NCI-H2227 treated with DMSO at 0.1 percent for 48 hours (cell line): Measurements from ENCODE around the gene SYDE1.

Source experiments
- DNase-seq: peaks from one replicate; lab custom pipeline; 2025; lab: John Stamatoyannopoulos, UW

SYDE1 gene

GRCh38 chr19:15125232-15126067 lies 18.2 kb downstream of the SYDE1 start:
- peak; percentile 96 for DNase-seq

- DNase-seq: no peak
Measured at GRCh38 chr19:15126131-15126910, 19.1 kb downstream of the SYDE1 start.

GRCh38 chr19:15128162-15128770 lies 21.1 kb downstream of the SYDE1 start:
- DNase-seq: no peak

- DNase-seq: no peak
Measured at GRCh38 chr19:15129856-15130585, 22.8 kb downstream of the SYDE1 start.

- no peak for DNase-seq
Measured at GRCh38 chr19:15136234-15136954, 29.2 kb downstream of the SYDE1 start.

GRCh38 chr19:15137777-15138176 lies 30.6 kb downstream of the SYDE1 start:
- no peak for DNase-seq

- DNase-seq: no peak
Measured at GRCh38 chr19:15138427-15138826, 31.2 kb downstream of the SYDE1 start.

GRCh38 chr19:15141143-15141542 lies 33.9 kb downstream of the SYDE1 start:
- DNase-seq: no peak

GRCh38 chr19:15142313-15142712 lies 35.1 kb downstream of the SYDE1 start:
- no peak for DNase-seq

GRCh38 chr19:15144046-15144646 lies 36.9 kb downstream of the SYDE1 start:
- DNase-seq: no peak

- DNase-seq: no peak
Measured at GRCh38 chr19:15147090-15147489, 39.9 kb downstream of the SYDE1 start.

- no peak for DNase-seq
Measured at GRCh38 chr19:15149737-15150136, 42.5 kb downstream of the SYDE1 start.

GRCh38 chr19:15154002-15154612 lies 46.9 kb downstream of the SYDE1 start:
- no peak for DNase-seq

GRCh38 chr19:15155296-15155695 lies 48.1 kb downstream of the SYDE1 start:
- DNase-seq: no peak

GRCh38 chr19:15156391-15156790 lies 49.2 kb downstream of the SYDE1 start:
- DNase-seq: no peak

GRCh38 chr19:15159251-15159650 lies 52.0 kb downstream of the SYDE1 start:
- no peak for DNase-seq

GRCh38 chr19:15161028-15161984 lies 54.1 kb downstream of the SYDE1 start:
- no peak for DNase-seq
